Ovary (tissue), 9 donors: ENCODE results near the gene LARP4B. TPM values are rescaled to one million over a fixed set of nuclear protein-coding genes. Genes with fewer than 3 reads are reported as not detected.

ENCODE experiments used
- DNase-seq, 5 donors: peaks; one replicate each; pipeline ENCODE4 v3.0.0-alpha.2; 2019 to 2020
- H3K27ac ChIP-seq, 2 donors: fragments of 200-600 bp; one replicate each; pipeline versions ENCODE4 v1.5.1 to v1.8.0; 2019 to 2022
- H3K27me3 ChIP-seq: fragments of 200-600 bp; one replicate; pipeline ENCODE4 v1.8.0; 2022
- H3K36me3 ChIP-seq: fragments of 200-600 bp; sonication (generic); one replicate; pipeline ENCODE4 v1.5.1; 2019
- H3K4me1 ChIP-seq: one replicate; pipeline ENCODE4 v1.8.1; 2013; ENCODE audit warnings: mild to moderate bottlenecking, moderate library complexity; ENCODE audit not compliant: insufficient read depth
- H3K4me3 ChIP-seq: fragments of 200-600 bp; sonication (generic); one replicate; pipeline ENCODE4 v1.5.1; 2017
- H3K9me3 ChIP-seq, 2 donors: fragments of 200-600 bp in 1 of 2; sonication (generic) in 1 of 2; one replicate each; pipeline versions ENCODE4 v1.5.1 to v1.8.1; 2013 to 2019; ENCODE audit warnings: mild to moderate bottlenecking in 1 of 2, moderate library complexity in 1 of 2
- CTCF ChIP-seq, 3 donors: fragments of 450-650 bp in 2 of 3; fragments of 200-600 bp in 1 of 3; IDR thresholded peaks; one replicate each; pipeline versions ENCODE4 v1.5.1 to v1.8.0; 2016 to 2022; ENCODE audit warnings: antibody characterized with exemption in 3 of 3, mild to moderate bottlenecking in 1 of 3
- EP300 ChIP-seq: sonication (generic); formaldehyde crosslinking; IDR thresholded peaks from one replicate; pipeline ENCODE4 v1.6.1; 2017; ENCODE audit warnings: antibody characterized with exemption
- POLR2A ChIP-seq: fragments of 450-650 bp; IDR thresholded peaks from one replicate; pipeline ENCODE4 v1.6.1; 2017; ENCODE audit warnings: antibody characterized with exemption, mild to moderate bottlenecking, moderate library complexity
- WGBS, 3 donors: extraction: QIAGEN DNeasy Blood & Tissue Kit in 1 of 3; methylation state at CpG; one replicate each; pipeline versions ENCODE4 v1.1.5 to v1.1.7; 2013 to 2017; 5-methylcytosine and 5-hydroxymethylcytosine counted together
- intact Hi-C, 4 donors: fragments of 100-400 bp; cut with DNase I; formaldehyde crosslinking; loops; one replicate each; pipeline versions ENCODE4 v1.11.0 to v1.15.1; 2022 to 2023
- polyA plus RNA-seq, 2 donors: library from polyadenylated mRNA; stranded (reverse); fragments of 200-250 nt in 1 of 2; fragments of 350-450 nt in 1 of 2; fragmentation: Illumina TruSeq in 1 of 2; extraction: RNeasy Lipid Tissue Mini Kit (QIAGEN cat#74804) in 1 of 2; gene quantifications; one replicate each; pipeline ENCODE4 v1.2.3, GENCODE V29; 2013 to 2014
- total RNA-seq, 7 donors: library from RNA; depleted of rRNA in 2 of 7; stranded (reverse); fragments of >200 nt in 2 of 7; fragmentation: NEBNext Ultra II Directional in 3 of 7; extraction: Animal tissue kit (Norgen Biotek cat#: 25700) in 3 of 7; gene quantifications; one replicate each; pipeline versions ENCODE4 v1.1.0 to v1.2.4, GENCODE V29; 2016 to 2023
- donor health status: DM: no; HTN: no; CAD: no; lungs with moderate emphysema.
- donor health status: DM: no; HTN: no; CAD: no.
- donor health status: Bipolar disorder and iron deficiency.
- donor health status: DM: yes; HTN: yes; CAD: no.
- donor health status: DM: no; HTN: no; CAD: no.
- donor health status: DM: yes; HTN: yes; CAD: no.

LARP4B gene
- total and polyA plus RNA-seq, 9 donors = 14.4 to 77.8 (median 54.4) TPM

DNA sequence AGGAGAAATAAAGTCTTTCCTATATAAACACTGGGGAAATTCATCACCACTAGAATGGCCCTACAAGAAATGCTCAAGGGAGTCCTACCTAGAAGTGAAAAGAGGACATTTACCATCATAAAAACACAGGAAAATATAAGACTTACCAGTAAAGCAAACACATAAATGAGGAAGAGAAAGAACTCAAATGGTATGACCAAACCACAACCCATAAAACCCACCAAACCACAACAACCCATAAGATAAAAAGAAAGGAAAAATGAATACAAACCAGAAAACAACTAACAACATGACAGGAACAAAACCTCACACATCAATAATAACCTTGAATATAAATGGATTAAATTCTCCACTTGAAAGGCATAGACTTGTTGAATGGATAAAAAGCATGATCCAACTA lies 170.1 kb downstream of the LARP4B start:
- DNase-seq = no peak
- intact Hi-C loops = no loop called here
- Histone ChIP-seq H3K4me3 (no peak overlapping the region), H3K36me3 (no peaks in the 10 kb centered on the region), H3K9me3 (peaks cover 0 to 2% of the 10 kb centered on the region in 2 donors), H3K4me1 (no peaks in the 10 kb centered on the region), H3K27me3 (no peaks in the 10 kb centered on the region), H3K27ac (no peak overlapping the region)
- no peak for TF ChIP-seq CTCF (IDR thresholded peaks at IDR 0.05)
- no peak for TF ChIP-seq EP300
- no peak for TF ChIP-seq POLR2A

DNA sequence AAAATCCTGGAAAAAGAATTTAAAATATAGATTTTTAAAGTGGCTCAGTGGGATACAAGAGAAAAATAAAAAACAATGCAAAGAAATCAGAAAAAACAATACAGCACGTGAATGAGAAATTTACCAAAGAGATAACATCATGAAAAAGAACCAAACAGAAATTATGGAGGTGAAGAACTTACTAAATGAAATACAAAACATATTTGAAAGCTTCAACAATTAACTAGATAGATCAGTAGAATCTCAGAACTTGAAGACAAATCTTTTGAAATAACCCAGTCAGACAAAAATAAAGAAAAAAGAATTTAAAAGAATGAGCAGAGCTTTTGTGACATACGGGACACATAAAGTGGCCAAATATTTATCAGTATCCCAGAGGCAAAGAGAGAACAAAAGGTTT lies 170.9 kb downstream of the LARP4B start:
- Histone ChIP-seq H3K27me3 (no peaks in the 10 kb centered on the region), H3K27ac (no peak overlapping the region), H3K9me3 (peaks cover 0 to 2% of the 10 kb centered on the region in 2 donors), H3K4me3 (no peak overlapping the region), H3K36me3 (no peaks in the 10 kb centered on the region), H3K4me1 (no peaks in the 10 kb centered on the region)
- intact Hi-C loops = no loop called here
- TF ChIP-seq EP300 = no peak
- TF ChIP-seq POLR2A = no peak
- TF ChIP-seq CTCF (IDR thresholded peaks at IDR 0.05) = no peak
- no peak for DNase-seq
- WGBS, 3 donors = 76 to 89% (median 80%) methylated on average over 2 of the region's 2 CpGs

- TF ChIP-seq EP300 (no peak), CTCF (IDR thresholded peaks at IDR 0.05) (no peak), POLR2A (no peak)
- H3K36me3 ChIP-seq = no peaks in the 10 kb centered on the region
- intact Hi-C loops = no loop called here
- H3K4me1 ChIP-seq = no peaks in the 10 kb centered on the region
- no peak overlapping the region for H3K27ac ChIP-seq
- DNase-seq = no peak
- 83 to 95% (median 92%) methylated on average over 5 of the region's 5 CpGs for WGBS, 3 donors
- no peak overlapping the region for H3K4me3 ChIP-seq
- peaks cover 0 to 2% of the 10 kb centered on the region in 2 donors for H3K9me3 ChIP-seq
- H3K27me3 ChIP-seq = no peaks in the 10 kb centered on the region
Measured at GRCh38 chr10:759898-760477, 171.5 kb downstream of the LARP4B start.

Other genes starting within 250 kb of the LARP4B start
- gene DIP2C, start 242.0 kb downstream of the LARP4B start, total RNA-seq = 10 to 100 TPM; 13.9 to 29.4 (median 23.9) TPM
- gene DIP2C, start 242.0 kb downstream of the LARP4B start, polyA plus RNA-seq = 10 to 100 TPM; 10.1 to 12.7 TPM
- 10 to 100 TPM; 17.9 to 44.7 (median 30.5) TPM for gene GTPBP4, start 56.7 kb upstream of the LARP4B start, total RNA-seq
- gene GTPBP4, start 56.7 kb upstream of the LARP4B start, polyA plus RNA-seq = 10 to 100 TPM; 18.4 to 32.7 TPM
- gene IDI2, start 94.2 kb upstream of the LARP4B start, total RNA-seq = not detected
- gene IDI2, start 94.2 kb upstream of the LARP4B start, polyA plus RNA-seq = not detected
- 10 to 100 TPM; 17.3 to 99.0 (median 24.4) TPM for gene IDI1, start 117.4 kb upstream of the LARP4B start, total RNA-seq
- 10 to 100 TPM; 20.3 to 53.0 TPM for gene IDI1, start 117.4 kb upstream of the LARP4B start, polyA plus RNA-seq
- 10 to 100 TPM in 5 of 7 donors, 1 to 10 TPM in 2; 7.6 to 20.0 (median 15.6) TPM for gene WDR37, start 124.7 kb upstream of the LARP4B start, total RNA-seq
- 10 to 100 TPM in 1 of 2 donors, 1 to 10 TPM in 1; 6.6 to 12.8 TPM for gene WDR37, start 124.7 kb upstream of the LARP4B start, polyA plus RNA-seq